Trophoblast cell (in vitro differentiated cells and primary cell): ENCODE results near the gene GUCY1B1.

Experiments used
- DNase-seq, 2 donors: peaks; one replicate each; pipeline ENCODE4 v3.0.0-alpha.2; 2016
- H2AFZ ChIP-seq: 2 replicates; pipeline ENCODE4 v1.6.1; 2013; ENCODE audit warnings: low read length, moderate library complexity, mild to moderate bottlenecking; ENCODE audit not compliant: insufficient read depth, poor library complexity
- H2AK5ac ChIP-seq: 2 replicates; pipeline ENCODE4 v1.6.1; 2013; ENCODE audit warnings: mild to moderate bottlenecking, low read length
- H2BK120ac ChIP-seq: 2 replicates; pipeline ENCODE4 v1.6.1; 2013; ENCODE audit warnings: low read length, mild to moderate bottlenecking, moderate library complexity; ENCODE audit not compliant: insufficient read depth, poor library complexity
- H2BK12ac ChIP-seq: 2 replicates; pipeline ENCODE4 v1.6.1; 2013; ENCODE audit warnings: mild to moderate bottlenecking, low read length, moderate library complexity
- H2BK5ac ChIP-seq: 2 replicates; pipeline ENCODE4 v1.6.1; 2013; ENCODE audit warnings: low read length, low read depth, moderate library complexity, mild to moderate bottlenecking; ENCODE audit not compliant: poor library complexity
- H3K14ac ChIP-seq: 2 replicates; pipeline ENCODE4 v1.6.1; 2013; ENCODE audit warnings: mild to moderate bottlenecking, low read length
- H3K18ac ChIP-seq: 2 replicates; pipeline ENCODE4 v1.6.1; 2013; ENCODE audit warnings: mild to moderate bottlenecking, low read length
- H3K23ac ChIP-seq: 2 replicates; pipeline ENCODE4 v1.6.1; 2013; ENCODE audit warnings: low read length
- H3K27ac ChIP-seq: 2 replicates; pipeline ENCODE4 v1.5.1; 2013; ENCODE audit warnings: low read depth, mild to moderate bottlenecking, inconsistent platforms, low read length, moderate library complexity
- H3K27me3 ChIP-seq: 2 replicates; pipeline ENCODE4 v1.6.1; 2013; ENCODE audit warnings: inconsistent platforms, mild to moderate bottlenecking, low read length, moderate library complexity; ENCODE audit not compliant: insufficient read depth
- H3K36me3 ChIP-seq, 2 experiments: 1 replicate in 1 of 2; 2 replicates in 1 of 2; pipeline ENCODE4 v1.6.1; 2013; ENCODE audit warnings: low read length in 2 of 2, mild to moderate bottlenecking in 2 of 2, moderate library complexity in 1 of 2; ENCODE audit not compliant: insufficient read depth in 2 of 2, control insufficient read depth in 1 of 2
- H3K4ac ChIP-seq: 2 replicates; pipeline ENCODE4 v1.6.1; 2013; ENCODE audit warnings: low read depth, mild to moderate bottlenecking, low read length, moderate library complexity
- H3K4me1 ChIP-seq, 2 experiments: 1 replicate in 1 of 2; 2 replicates in 1 of 2; pipeline ENCODE4 v1.6.1; 2013; ENCODE audit warnings: low read length in 2 of 2, mild to moderate bottlenecking in 2 of 2, moderate library complexity in 1 of 2; ENCODE audit not compliant: insufficient read depth in 2 of 2, control insufficient read depth in 1 of 2
- H3K4me2 ChIP-seq: 2 replicates; pipeline ENCODE4 v1.6.1; 2013; ENCODE audit warnings: inconsistent platforms, mild to moderate bottlenecking, low read length, moderate library complexity
- H3K4me3 ChIP-seq: 2 replicates; pipeline ENCODE4 v1.5.1; 2013; ENCODE audit warnings: mild to moderate bottlenecking, low read depth, low read length, inconsistent platforms
- H3K79me1 ChIP-seq: one replicate; pipeline ENCODE4 v1.6.1; 2013; ENCODE audit warnings: low read length
- H3K79me2 ChIP-seq: 2 replicates; pipeline ENCODE4 v1.6.1; 2013; ENCODE audit warnings: low read length, mild to moderate bottlenecking; ENCODE audit not compliant: control insufficient read depth, insufficient read depth, poor library complexity
- H3K9ac ChIP-seq: 2 replicates; pipeline ENCODE4 v1.6.1; 2013; ENCODE audit warnings: mild to moderate bottlenecking, low read length
- H3K9me3 ChIP-seq: 2 replicates; pipeline ENCODE4 v1.6.1; 2013; ENCODE audit warnings: low read depth, mild to moderate bottlenecking, control low read depth, inconsistent platforms, low read length; ENCODE audit not compliant: insufficient read depth
- H4K12ac ChIP-seq: 2 replicates; pipeline ENCODE4 v1.6.1; 2013; ENCODE audit warnings: low read depth, mild to moderate bottlenecking, low read length, moderate library complexity
- H4K8ac ChIP-seq: 2 replicates; pipeline ENCODE4 v1.6.1; 2013; ENCODE audit warnings: low read depth, mild to moderate bottlenecking, low read length, moderate library complexity
- H4K91ac ChIP-seq: one replicate; pipeline ENCODE4 v1.6.1; 2013; ENCODE audit warnings: low read depth, mild to moderate bottlenecking, low read length, moderate library complexity
- WGBS: extraction: QIAGEN DNeasy Blood & Tissue Kit; methylation state at CpG from one replicate; pipeline ENCODE4 v1.1.7; 2013; ENCODE audit warnings: missing lambda C conversion rate; ENCODE audit not compliant: insufficient read length, insufficient coverage; ENCODE audit errors: extremely low coverage; 5-methylcytosine and 5-hydroxymethylcytosine counted together

Gene GUCY1B1

DNA sequence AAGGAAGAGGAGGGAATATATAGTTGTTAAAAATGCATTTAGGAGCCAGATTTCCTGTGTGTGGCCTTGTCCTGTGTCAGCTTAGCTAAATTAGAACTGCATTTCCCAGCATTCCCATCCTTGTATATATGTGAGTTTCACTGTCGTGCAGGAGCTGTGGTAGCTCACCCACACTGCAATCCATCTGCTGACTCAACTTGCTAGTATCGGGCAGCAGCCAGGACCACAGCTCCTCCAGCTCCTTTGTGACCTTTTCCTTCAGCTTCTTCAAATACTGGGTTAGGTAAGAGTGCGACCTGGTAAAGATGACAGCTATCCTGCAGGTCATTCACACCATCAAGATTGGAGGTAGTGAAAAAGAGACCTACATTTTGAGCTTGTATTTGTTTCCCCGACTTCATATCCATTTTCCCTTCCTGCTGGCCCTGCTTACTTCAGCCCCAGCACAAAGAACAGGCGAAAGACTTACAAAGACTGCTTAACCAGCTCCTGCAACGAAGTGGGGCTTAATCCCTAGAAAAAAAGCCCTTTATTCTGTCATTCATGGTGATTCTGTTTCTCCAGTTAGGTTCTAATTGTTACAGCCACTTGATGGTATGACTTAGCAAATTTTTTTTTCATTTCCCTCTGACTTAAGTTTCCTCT, 95.9 kb downstream of the GUCY1B1 start:
- no peaks in the 10 kb centered on the region for H3K9me3 ChIP-seq
- no peaks in the 10 kb centered on the region for H3K79me2 ChIP-seq
- H2AK5ac ChIP-seq, result no peak overlapping the region
- H3K9ac ChIP-seq, result no peak overlapping the region
- H3K36me3 ChIP-seq, result no peaks in the 10 kb centered on the region
- H2BK120ac ChIP-seq, result no peak overlapping the region
- no peak overlapping the region for H3K4ac ChIP-seq
- no peak overlapping the region for H3K14ac ChIP-seq
- no peak overlapping the region for H3K4me2 ChIP-seq
- peaks cover 3% of the 10 kb centered on the region for H3K79me1 ChIP-seq
- H2BK5ac ChIP-seq, result no peak overlapping the region
- no peak overlapping the region for H2AFZ ChIP-seq
- H3K27me3 ChIP-seq, result no peaks in the 10 kb centered on the region
- no peak overlapping the region for H3K27ac ChIP-seq
- no peak overlapping the region for H3K18ac ChIP-seq
- H4K91ac ChIP-seq, result no peak overlapping the region
- no peak overlapping the region for H3K23ac ChIP-seq
- H3K4me1 ChIP-seq, result no peaks in the 10 kb centered on the region
- no peak overlapping the region for H2BK12ac ChIP-seq
- DNase-seq, result no peak
- H3K4me3 ChIP-seq, result no peak overlapping the region
- no CpG with 5 or more reads among the region's 6 CpGs for WGBS
- no peak overlapping the region for H4K12ac ChIP-seq
- no peak overlapping the region for H4K8ac ChIP-seq

DNA sequence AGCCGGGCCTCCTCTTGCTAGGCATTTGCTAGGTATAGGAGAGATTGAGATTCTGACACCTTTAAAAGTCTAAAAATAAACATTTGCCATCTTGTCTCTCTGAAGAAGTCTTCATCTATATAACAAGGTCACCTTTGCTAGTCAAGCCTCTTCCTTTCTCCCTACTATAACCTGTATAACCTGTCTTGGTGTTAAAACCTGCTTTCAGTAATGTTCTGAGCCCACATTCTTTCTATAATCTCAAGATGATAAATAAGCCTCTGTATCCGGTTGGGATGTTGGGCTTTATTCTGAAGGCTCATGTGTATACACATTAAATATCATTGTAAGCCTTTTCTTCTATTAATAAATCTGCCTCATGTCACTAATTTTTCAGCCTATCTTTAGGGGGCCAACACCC, 97.1 kb downstream of the GUCY1B1 start:
- Histone ChIP-seq H4K91ac (no peak overlapping the region), H3K14ac (no peak overlapping the region), H2BK12ac (no peak overlapping the region), H3K4me3 (no peak overlapping the region), H3K18ac (no peak overlapping the region), H3K36me3 (no peaks in the 10 kb centered on the region), H4K12ac (no peak overlapping the region), H3K9ac (no peak overlapping the region), H4K8ac (no peak overlapping the region), H3K4ac (no peak overlapping the region), H3K4me1 (no peaks in the 10 kb centered on the region), H3K23ac (no peak overlapping the region), H2BK120ac (no peak overlapping the region), H2AK5ac (no peak overlapping the region), H3K27ac (no peak overlapping the region), H2BK5ac (no peak overlapping the region), H3K9me3 (no peaks in the 10 kb centered on the region), H3K27me3 (no peaks in the 10 kb centered on the region), H3K79me2 (no peaks in the 10 kb centered on the region), H3K79me1 (peaks cover 3% of the 10 kb centered on the region), H2AFZ (no peak overlapping the region), H3K4me2 (no peak overlapping the region)
- no peak for DNase-seq
- no CpG with 5 or more reads among the region's 2 CpGs for WGBS
